Fibroblast of skin of abdomen (primary cell): ENCODE data around the gene CREB5.

ENCODE experiments used
- DNase-seq: peaks from one replicate; pipeline ENCODE4 v3.0.0-alpha.2; 2013

CREB5 gene

GRCh38 chr7:28718055-28718481, 305.8 kb downstream of the CREB5 start:
- no peak for DNase-seq

- DNase-seq: no peak
Observed at GRCh38 chr7:28718545-28718944, 306.2 kb downstream of the CREB5 start.

GRCh38 chr7:28722684-28723083, 310.4 kb downstream of the CREB5 start:
- no peak for DNase-seq

GRCh38 chr7:28723336-28723735, 311.0 kb downstream of the CREB5 start:
- DNase-seq: no peak

- no peak for DNase-seq
Observed at GRCh38 chr7:28724563-28724962, 312.2 kb downstream of the CREB5 start.

GRCh38 chr7:28725045-28725642, 312.8 kb downstream of the CREB5 start:
- no peak for DNase-seq

GRCh38 chr7:28725911-28726310, 313.6 kb downstream of the CREB5 start:
- no peak for DNase-seq

- DNase-seq: no peak
Observed at GRCh38 chr7:28726555-28726954, 314.2 kb downstream of the CREB5 start.

GRCh38 chr7:28729281-28729680, 317.0 kb downstream of the CREB5 start:
- DNase-seq: peak; percentile 21

GRCh38 chr7:28729727-28730126, 317.4 kb downstream of the CREB5 start:
- peak; percentile 28 for DNase-seq

- DNase-seq: no peak
Observed at GRCh38 chr7:28731092-28731658, 318.9 kb downstream of the CREB5 start.

GRCh38 chr7:28732071-28732869, 320.0 kb downstream of the CREB5 start:
- peak; percentile 49 for DNase-seq

GRCh38 chr7:28733035-28733434, 320.7 kb downstream of the CREB5 start:
- DNase-seq: no peak

GRCh38 chr7:28738412-28738811, 326.1 kb downstream of the CREB5 start:
- no peak for DNase-seq

GRCh38 chr7:28739128-28739527, 326.8 kb downstream of the CREB5 start:
- no peak for DNase-seq

- DNase-seq: no peak
Observed at GRCh38 chr7:28739826-28740225, 327.5 kb downstream of the CREB5 start.

GRCh38 chr7:28744951-28745350, 332.6 kb downstream of the CREB5 start:
- DNase-seq: no peak

GRCh38 chr7:28745351-28745750, 333.0 kb downstream of the CREB5 start:
- DNase-seq: no peak

GRCh38 chr7:28747404-28747803, 335.1 kb downstream of the CREB5 start:
- no peak for DNase-seq

- DNase-seq: no peak
Observed at GRCh38 chr7:28747854-28748253, 335.5 kb downstream of the CREB5 start.

- no peak for DNase-seq
Observed at GRCh38 chr7:28748346-28748745, 336.0 kb downstream of the CREB5 start.

- no peak for DNase-seq
Observed at GRCh38 chr7:28748933-28749584, 336.7 kb downstream of the CREB5 start.

GRCh38 chr7:28749638-28750037, 337.3 kb downstream of the CREB5 start:
- no peak for DNase-seq
